VCaP (cell line): Measurements from ENCODE around the gene PSMD3.
A peak's percentile ranks its signal among the peaks of the same experiment; 100 is the strongest.

Source experiments
- H3K27ac ChIP-seq: fragments of 450-650 bp; 2 replicates; pipeline ENCODE4 v1.5.1; 2017
- CTCF ChIP-seq: fragments of 450-650 bp; conservative IDR thresholded peaks from 2 replicates; pipeline ENCODE4 v1.5.1; 2017; ENCODE audit warnings: mild to moderate bottlenecking, moderate library complexity

PSMD3 gene

DNA sequence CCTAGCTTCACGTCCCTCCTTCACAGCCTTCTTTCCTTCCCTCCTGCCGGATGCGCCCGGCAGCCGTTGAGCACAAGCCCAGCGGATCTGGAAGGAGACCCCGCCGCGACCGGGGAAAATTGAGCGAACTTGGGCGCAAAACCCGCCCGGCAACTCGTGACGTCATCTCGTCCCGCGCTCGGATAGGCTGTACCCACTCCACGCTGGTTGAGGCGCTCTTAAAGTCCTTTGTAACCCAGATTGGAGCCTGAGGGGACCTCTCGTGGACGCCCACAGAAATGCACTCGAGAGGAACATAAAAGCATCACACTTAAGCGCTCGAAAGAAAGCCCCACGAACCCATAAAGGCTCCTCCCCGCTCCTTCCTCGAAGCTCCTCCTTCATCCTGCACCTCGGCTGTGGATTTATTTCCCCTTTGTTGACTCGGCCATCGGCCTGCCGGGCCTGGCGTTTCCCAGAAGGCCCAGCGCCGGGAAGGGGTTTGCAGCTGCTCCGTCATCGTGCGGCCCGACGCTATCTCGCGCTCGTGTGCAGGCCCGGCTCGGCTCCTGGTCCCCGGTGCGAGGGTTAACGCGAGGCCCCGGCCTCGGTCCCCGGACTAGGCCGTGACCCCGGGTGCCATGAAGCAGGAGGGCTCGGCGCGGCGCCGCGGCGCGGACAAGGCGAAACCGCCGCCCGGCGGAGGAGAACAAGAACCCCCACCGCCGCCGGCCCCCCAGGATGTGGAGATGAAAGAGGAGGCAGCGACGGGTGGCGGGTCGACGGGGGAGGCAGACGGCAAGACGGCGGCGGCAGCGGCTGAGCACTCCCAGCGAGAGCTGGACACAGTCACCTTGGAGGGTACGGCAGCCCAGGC, at the start of gene PSMD3:
Gene PSMD3, plus strand, starts transcription at position 457 of the 856 bp plus-strand sequence. Its CDS starts 164 bp downstream, at position 621.
- peak; percentile 91 for TF ChIP-seq CTCF
- H3K27ac ChIP-seq, result peak within 1 kb of the TSS; percentile 97

- no peak overlapping the region for H3K27ac ChIP-seq
- TF ChIP-seq CTCF, result no peak
Observed at GRCh38 chr17:39933912-39934311, 46.7 kb upstream of the PSMD3 start.

- no peak overlapping the region for H3K27ac ChIP-seq
- no peak for TF ChIP-seq CTCF
Observed at GRCh38 chr17:39934324-39934723, 46.3 kb upstream of the PSMD3 start.

DNA sequence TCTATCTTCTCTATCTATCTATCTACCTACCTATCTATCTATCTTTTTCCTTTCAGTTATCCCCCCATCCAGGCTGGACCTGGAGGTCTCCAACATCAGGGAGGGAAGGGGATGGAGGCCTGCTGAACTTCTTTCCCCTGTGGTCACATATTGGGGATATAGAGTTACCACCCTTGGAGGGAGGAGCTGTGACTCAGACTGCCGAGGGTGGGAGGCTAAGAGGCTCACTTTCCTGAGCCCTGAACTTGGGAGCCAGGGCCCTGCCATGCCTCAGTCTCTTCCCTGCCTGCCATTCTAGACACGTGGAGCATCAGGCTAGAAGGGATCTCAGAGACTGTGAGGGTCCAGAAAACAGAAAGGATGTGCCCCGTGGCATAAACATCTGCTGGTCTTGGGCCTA, 44.7 kb upstream of the PSMD3 start:
- TF ChIP-seq CTCF, result no peak

GRCh38 chr17:39937447-39937846, 43.2 kb upstream of the PSMD3 start:
- H3K27ac ChIP-seq, result no peak overlapping the region

More for the DNA sequence above, 44.7 kb upstream of the PSMD3 start:
- H3K27ac ChIP-seq, result no peak overlapping the region

DNA sequence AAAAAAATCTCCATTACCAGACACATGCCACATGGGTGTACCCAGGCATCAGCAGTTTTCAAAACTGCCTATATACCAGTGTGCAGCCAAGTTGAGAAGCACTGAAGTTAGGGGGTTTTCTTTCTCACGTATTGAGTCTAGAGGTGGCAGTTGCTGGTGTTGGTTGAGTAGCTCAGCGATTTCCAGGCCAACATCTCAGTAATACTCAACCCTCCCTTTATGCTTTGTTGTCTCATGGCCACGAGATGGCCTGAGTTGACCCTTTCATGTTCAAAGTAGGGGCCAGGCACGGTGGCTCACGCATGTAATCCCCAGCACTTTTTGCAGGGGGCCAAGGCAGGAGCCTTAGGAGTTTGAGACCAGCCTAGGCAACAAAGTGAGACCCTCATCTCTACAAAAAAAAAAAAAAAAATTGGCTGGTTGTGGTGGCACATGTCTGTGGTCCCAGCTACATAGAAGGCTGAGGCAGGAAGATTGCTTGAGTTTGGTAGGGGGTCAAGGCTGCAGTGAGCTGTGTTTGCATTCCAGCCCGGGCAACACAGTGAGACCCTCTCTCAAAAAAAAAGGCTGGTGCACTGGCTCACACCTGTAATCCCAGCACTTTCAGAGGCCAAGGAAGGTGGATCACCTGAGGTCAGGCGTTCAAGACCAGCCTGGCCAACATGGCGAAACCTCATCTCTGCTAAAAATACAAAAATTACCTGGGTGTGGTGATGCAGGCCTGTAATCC, 42.3 kb upstream of the PSMD3 start:
- H3K27ac ChIP-seq, result no peak overlapping the region
- TF ChIP-seq CTCF, result no peak

More at GRCh38 chr17:39937447-39937846, 43.2 kb upstream of the PSMD3 start:
- TF ChIP-seq CTCF, result no peak

GRCh38 chr17:39939106-39939505, 41.5 kb upstream of the PSMD3 start:
- peak overlapping the region; percentile 35 for H3K27ac ChIP-seq
- no peak for TF ChIP-seq CTCF
